ENCODE measurements around the gene EEFSEC. TPM values are rescaled to one million over a fixed set of nuclear protein-coding genes. Genes with fewer than 3 reads are reported as not detected.
A peak's percentile ranks its signal among the peaks of the same experiment; 100 is the strongest.

EEFSEC gene
- total RNA-seq, 1 donor from 2014 or later, result 0.92 TPM

DNA sequence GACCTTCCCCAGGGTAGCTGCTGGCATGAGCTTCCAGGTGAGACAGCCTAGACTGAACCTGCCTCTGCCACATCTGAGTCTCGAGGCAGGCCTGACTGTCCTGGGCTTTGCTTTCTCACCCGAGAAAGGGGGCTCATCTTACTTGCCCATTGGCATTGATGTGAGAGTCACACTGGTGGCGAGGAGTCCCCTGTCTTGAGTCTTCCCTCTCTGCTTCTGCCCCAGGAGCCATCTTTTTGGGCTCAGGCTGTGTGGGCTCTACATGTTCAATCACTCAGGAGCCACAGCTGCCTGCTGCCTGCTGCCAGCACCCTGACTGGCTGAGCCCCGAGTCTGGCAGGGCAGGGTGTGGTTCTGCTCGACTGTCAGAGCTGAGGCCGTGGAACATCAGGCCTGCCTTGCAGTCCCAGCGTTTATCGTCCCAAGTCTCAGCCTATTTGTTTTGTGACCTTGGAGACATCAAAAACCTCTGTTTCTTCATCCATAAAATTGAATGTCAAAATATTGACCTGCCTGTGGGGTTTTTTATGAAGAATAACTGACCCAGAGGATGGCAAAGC lies 180.9 kb downstream of the EEFSEC start:
- peaks cover 5% of the 10 kb centered on the region for H3K27me3 Mint-ChIP-seq (ENCODE audit: insufficient read depth, low read depth)
- no peak for TF ChIP-seq EZH2 (IDR thresholded peaks at IDR 0.05)
- no peak for TF ChIP-seq EZH2phosphoT487 (IDR thresholded peaks at IDR 0.05)
- TF ChIP-seq CTCF (IDR thresholded peaks at IDR 0.05), result no peak
- no peak overlapping the region for H3K27ac ChIP-seq
- DNase-seq (ENCODE audit: low spot score), result no peak
- no peak overlapping the region for H3K27ac Mint-ChIP-seq
- no peaks in the 10 kb centered on the region for H3K36me3 ChIP-seq
- H3K4me1 ChIP-seq, result peaks cover 3% of the 10 kb centered on the region
- no peaks in the 10 kb centered on the region for H3K36me3 Mint-ChIP-seq
- H3K9me3 ChIP-seq (ENCODE audit: low read depth), result no peaks in the 10 kb centered on the region
- H2AFZ ChIP-seq (replicated peaks), result no peak overlapping the region
- H3K4me3 Mint-ChIP-seq, result no peak overlapping the region
- H3K9ac ChIP-seq, result no peak overlapping the region
- H3K4me1 Mint-ChIP-seq, result peaks cover 37% of the 10 kb centered on the region
- H3K27me3 ChIP-seq, result no peaks in the 10 kb centered on the region
- no peak overlapping the region for H3K4me3 ChIP-seq
- H3K79me2 ChIP-seq (ENCODE audit: low read depth), result no peaks in the 10 kb centered on the region
- no peaks in the 10 kb centered on the region for H3K9me3 Mint-ChIP-seq
- no peak overlapping the region for H3K4me2 ChIP-seq
- no peaks in the 10 kb centered on the region for H3F3A ChIP-seq (ENCODE audit: low read depth)
- no peaks in the 10 kb centered on the region for H4K20me1 ChIP-seq (ENCODE audit: low read depth)

DNA sequence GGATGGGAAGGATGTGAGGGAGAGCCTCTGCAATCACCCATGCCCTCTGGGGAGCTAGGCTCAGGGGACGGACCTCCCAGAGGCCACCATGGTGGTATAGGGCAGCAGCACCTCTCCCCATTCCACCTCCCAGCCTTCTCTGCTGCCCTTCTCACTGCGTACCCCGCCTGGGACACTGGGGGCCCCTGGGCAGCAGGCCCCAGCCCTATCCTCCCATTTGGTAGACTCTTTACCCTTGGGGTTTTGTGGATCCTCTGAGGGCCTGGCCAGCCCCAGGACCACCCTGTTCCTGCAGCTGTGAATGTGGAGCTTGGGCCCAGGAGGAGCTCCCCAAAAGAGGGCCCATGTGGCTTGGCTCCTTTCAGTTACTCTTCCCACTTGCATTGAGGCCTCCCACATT lies 181.5 kb downstream of the EEFSEC start:
- Mint-ChIP-seq H3K27ac (no peak overlapping the region), H3K4me3 (no peak overlapping the region), H3K9me3 (no peaks in the 10 kb centered on the region), H3K36me3 (no peaks in the 10 kb centered on the region), H3K4me1 (peaks cover 43% of the 10 kb centered on the region), H3K27me3 (ENCODE audit: insufficient read depth, low read depth) (peaks cover 5% of the 10 kb centered on the region)
- Histone ChIP-seq H3K9me3 (ENCODE audit: low read depth) (no peaks in the 10 kb centered on the region), H3K4me1 (peaks cover 3% of the 10 kb centered on the region), H2AFZ (replicated peaks) (no peak overlapping the region), H3K79me2 (ENCODE audit: low read depth) (no peaks in the 10 kb centered on the region), H3K4me2 (no peak overlapping the region), H4K20me1 (ENCODE audit: low read depth) (no peaks in the 10 kb centered on the region), H3K9ac (no peak overlapping the region), H3K4me3 (no peak overlapping the region), H3K36me3 (no peaks in the 10 kb centered on the region), H3K27me3 (no peaks in the 10 kb centered on the region), H3K27ac (no peak overlapping the region), H3F3A (ENCODE audit: low read depth) (no peaks in the 10 kb centered on the region)
- DNase-seq (ENCODE audit: low spot score), result no peak
- TF ChIP-seq EZH2phosphoT487 (IDR thresholded peaks at IDR 0.05) (no peak), CTCF (IDR thresholded peaks at IDR 0.05) (no peak), EZH2 (IDR thresholded peaks at IDR 0.05) (no peak)

DNA sequence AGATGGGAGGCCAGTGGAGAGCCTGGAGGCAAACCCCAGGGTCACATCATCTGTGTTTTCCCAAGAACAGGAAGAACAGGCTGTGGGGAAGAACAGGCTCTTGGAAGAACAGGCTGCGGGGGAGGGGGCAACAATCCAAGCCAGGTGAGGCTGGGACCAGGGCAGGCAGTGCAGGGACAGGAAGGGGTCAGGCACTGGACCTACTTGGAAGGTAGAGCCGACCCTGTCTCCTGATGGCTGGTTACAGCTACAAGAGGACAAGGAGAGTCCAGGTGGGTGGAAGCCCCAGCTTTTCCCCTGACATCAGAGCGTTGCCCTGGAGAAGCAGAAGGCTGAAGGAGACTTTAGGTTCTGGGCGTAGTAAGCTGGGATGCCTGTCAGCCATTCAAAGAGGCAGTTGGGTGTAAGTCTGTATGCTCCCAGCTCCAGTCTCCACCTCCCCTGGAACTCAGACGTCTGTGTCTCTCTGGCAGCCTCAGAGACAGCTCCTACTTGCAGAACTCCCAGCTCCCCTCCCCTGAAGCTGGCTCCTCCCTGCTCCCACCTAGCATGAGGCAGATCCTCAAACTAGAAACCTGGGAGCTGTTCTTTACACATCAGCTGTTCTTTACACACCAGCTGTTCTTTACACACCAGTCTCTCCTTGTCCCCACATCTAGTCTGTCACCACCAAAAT lies 182.5 kb downstream of the EEFSEC start:
- H4K20me1 ChIP-seq (ENCODE audit: low read depth), result no peaks in the 10 kb centered on the region
- H3K27ac Mint-ChIP-seq, result peak overlapping the region; percentile 14
- no peak overlapping the region for H3K4me3 Mint-ChIP-seq

More for the DNA sequence above, 182.5 kb downstream of the EEFSEC start:
- H3K9me3 Mint-ChIP-seq, result no peaks in the 10 kb centered on the region
- no peak for DNase-seq (ENCODE audit: low spot score)
- H3K9ac ChIP-seq, result no peak overlapping the region
- no peaks in the 10 kb centered on the region for H3F3A ChIP-seq (ENCODE audit: low read depth)
- H3K4me3 ChIP-seq, result no peak overlapping the region
- no peak overlapping the region for H3K27ac ChIP-seq
- no peaks in the 10 kb centered on the region for H3K79me2 ChIP-seq (ENCODE audit: low read depth)
- H3K9me3 ChIP-seq (ENCODE audit: low read depth), result no peaks in the 10 kb centered on the region
- no peaks in the 10 kb centered on the region for H3K27me3 ChIP-seq
- peaks cover 5% of the 10 kb centered on the region for H3K27me3 Mint-ChIP-seq (ENCODE audit: insufficient read depth, low read depth)
- H3K36me3 ChIP-seq, result no peaks in the 10 kb centered on the region
- H3K4me1 Mint-ChIP-seq, result peaks cover 51% of the 10 kb centered on the region
- no peak overlapping the region for H3K4me2 ChIP-seq
- TF ChIP-seq EZH2phosphoT487 (IDR thresholded peaks at IDR 0.05) (no peak), CTCF (IDR thresholded peaks at IDR 0.05) (no peak), EZH2 (IDR thresholded peaks at IDR 0.05) (no peak)
- no peak overlapping the region for H2AFZ ChIP-seq (replicated peaks)
- no peaks in the 10 kb centered on the region for H3K4me1 ChIP-seq
- peaks cover 4% of the 10 kb centered on the region for H3K36me3 Mint-ChIP-seq
